Measurements from ENCODE around the gene CNTNAP2.

Gene CNTNAP2

DNA sequence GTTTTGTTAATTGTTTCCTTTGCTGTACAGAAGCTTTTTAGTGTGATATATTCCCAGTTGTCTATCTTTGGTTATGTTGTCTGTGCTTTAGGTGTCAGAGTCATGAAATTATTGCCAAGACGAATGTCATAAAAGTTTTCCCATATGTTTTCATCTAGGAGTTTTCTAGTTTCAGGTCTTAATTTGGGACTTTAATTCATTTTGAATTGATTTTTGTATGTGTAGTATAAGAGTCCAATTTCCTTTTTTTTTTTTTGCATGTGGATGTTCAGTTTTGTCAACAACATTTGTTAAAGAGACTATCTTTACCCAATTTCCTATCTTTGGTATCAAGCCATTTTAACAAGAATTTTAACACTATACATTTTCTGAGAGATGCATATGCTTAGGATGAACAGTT lies 432.2 kb downstream of the CNTNAP2 start:
- no peak for DNase-seq (ENCODE audit: extremely low read depth in 1 of 2, low read depth in 1 of 2)

DNA sequence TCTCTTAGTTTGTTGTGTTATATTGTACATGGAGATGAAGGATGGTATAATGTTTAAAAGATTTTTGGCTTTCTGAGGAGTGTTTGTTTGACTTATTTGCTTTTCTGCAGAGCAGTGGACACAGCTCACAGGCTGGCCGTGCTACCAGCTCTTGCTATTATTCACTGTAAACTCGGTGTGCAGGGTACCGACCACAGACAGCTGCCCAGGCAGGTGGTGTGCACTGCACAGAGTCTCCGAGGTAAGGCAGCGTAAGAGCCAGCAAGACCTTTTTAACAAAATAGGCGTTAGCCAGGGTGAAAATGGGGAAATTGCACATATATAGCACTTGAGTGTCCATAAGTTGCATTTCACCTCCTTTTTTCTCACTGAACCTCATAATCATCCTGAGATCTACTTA lies 438.0 kb downstream of the CNTNAP2 start:
- DNase-seq (ENCODE audit: extremely low read depth in 1 of 2, low read depth in 1 of 2) = no peak

DNA sequence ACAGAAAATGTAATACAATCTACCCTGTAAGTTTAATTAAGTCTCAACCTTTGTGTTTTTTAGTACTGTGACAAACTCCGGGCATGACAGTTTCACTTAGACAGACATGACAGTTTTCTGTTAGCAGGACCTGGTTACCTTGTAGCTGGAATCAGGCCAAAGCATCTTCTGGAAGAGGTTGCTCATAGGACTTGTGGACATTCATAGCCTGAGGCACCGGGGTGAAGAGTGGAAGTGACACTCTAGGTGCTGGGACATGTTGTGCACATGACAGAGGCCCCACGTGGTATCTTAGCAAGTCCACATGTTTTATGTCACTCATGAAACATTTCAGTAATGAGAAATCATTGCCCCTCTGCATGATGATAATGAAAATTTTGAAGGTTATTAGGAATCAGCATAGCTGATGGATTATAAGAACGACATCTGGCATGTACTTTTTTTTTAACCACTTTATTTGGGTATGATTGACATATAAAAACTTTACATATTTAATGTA lies 441.4 kb downstream of the CNTNAP2 start:
- DNase-seq (ENCODE audit: extremely low read depth in 1 of 2, low read depth in 1 of 2) = no peak

DNA sequence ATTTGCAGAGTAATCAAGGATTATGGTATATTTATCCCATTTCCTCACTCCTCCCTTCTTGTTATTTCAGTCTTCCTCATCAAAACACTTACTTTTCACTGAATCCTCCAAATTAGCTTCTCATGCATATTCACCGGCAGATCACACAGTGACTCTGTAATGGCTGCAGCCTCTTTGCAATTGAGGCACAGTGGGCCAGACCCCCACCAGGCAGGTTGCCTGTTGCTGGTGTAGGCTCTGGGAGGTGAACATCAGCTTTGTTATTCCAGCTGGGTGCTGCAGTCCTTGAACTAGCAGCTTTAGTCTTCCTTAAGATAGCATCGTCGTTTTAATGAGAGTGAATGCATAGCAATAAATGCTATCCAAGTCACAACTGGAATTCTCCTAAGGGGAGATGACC lies 449.3 kb downstream of the CNTNAP2 start:
- no peak for DNase-seq (ENCODE audit: extremely low read depth in 1 of 2, low read depth in 1 of 2)

DNA sequence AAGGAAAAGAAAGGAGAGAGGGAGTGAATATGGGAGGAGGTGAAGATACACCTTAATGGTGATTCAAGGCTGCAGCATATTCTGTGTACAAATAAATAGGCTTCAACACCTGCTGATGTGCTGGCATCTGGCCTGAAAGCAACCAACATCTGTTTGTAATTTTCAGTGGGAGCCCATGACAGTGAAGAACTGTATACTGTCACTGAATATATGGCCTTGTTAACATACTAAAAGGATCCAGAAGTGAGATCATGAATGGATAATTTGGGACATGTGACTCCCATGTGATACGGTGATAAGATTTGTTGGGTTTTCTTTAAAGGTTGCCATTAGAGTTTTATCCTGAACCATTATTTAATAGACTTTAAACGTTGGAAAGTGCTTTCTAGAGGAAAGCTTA lies 459.3 kb downstream of the CNTNAP2 start:
- DNase-seq (ENCODE audit: extremely low read depth in 1 of 2, low read depth in 1 of 2) = no peak

DNA sequence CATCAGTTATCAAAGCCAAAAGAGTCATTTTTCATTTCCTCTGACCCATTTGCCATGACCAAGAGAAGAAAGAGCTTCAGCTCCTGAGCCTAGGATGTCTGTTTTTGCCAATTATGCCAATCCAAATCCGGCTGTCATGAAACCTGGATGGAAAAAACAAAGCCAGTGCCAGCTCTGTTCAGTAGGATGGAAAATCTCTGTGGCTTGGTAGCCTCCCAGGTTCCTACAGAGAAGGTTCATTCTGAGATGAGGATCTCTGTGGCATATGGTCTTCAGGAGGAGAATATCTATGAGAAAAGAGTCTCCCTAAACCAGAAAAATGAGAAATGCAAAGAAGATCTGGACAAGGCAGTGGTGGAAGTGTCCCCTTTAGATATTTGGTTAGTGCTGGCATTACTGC lies 475.4 kb downstream of the CNTNAP2 start:
- no peak for DNase-seq (ENCODE audit: extremely low read depth in 1 of 2, low read depth in 1 of 2)

DNA sequence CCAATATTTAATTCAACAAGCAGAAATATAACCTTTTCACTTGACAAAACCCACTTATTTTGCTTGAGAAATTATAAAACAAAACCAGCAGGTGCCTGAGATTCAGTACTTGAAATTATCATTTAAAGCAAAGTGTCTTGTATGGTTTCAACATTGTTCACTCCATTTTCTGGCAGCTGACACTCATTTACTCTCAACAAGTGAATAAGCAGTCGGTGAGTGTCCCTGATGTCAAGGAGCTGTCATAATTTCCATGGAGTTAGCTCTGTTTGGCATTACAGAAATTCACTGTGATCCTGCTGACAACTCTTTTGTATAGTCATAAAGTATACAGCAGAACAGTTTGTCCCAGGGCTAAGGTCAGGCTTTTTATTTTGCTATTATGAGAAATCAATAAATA lies 490.0 kb downstream of the CNTNAP2 start:
- no peak for DNase-seq (ENCODE audit: extremely low read depth in 1 of 2, low read depth in 1 of 2)

DNA sequence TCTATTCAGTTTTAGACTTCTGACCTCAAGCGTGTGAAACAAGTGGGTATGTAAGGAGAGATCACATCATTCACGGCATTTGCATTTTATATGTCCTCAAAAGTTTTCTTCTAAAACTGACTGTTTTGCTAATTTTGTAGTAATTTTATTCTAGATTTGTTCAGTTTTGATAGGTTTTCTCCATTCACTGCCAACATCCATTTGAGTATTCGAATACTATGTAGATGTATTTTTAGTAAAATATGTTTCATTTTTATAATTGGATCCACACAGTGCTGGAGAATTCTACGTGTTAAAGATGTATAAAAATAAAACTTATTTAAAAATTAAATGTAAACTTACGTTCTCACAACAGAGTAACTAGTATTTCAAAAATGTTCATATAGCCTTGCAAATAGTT lies 503.0 kb downstream of the CNTNAP2 start:
- no peak for DNase-seq (ENCODE audit: extremely low read depth in 1 of 2, low read depth in 1 of 2)

DNA sequence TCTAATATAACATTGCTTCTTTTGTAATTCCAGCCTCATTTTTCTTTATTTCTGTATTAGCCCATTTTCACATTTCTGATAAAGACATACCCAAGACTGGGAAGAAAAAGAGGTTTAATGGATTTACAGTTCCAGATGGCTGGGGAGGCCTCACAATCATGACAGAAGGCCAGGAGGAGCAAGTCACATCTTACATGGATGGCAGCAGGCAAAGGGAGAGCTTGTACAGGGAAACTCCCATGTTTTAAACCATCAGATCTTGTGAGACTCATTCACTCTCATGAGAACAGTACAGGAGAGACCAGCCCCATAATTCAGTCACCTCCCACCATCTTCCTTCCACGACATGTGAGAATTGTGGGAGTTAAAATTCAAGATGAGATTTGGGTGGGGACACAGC lies 510.3 kb downstream of the CNTNAP2 start:
- DNase-seq (ENCODE audit: extremely low read depth in 1 of 2, low read depth in 1 of 2) = no peak

DNA sequence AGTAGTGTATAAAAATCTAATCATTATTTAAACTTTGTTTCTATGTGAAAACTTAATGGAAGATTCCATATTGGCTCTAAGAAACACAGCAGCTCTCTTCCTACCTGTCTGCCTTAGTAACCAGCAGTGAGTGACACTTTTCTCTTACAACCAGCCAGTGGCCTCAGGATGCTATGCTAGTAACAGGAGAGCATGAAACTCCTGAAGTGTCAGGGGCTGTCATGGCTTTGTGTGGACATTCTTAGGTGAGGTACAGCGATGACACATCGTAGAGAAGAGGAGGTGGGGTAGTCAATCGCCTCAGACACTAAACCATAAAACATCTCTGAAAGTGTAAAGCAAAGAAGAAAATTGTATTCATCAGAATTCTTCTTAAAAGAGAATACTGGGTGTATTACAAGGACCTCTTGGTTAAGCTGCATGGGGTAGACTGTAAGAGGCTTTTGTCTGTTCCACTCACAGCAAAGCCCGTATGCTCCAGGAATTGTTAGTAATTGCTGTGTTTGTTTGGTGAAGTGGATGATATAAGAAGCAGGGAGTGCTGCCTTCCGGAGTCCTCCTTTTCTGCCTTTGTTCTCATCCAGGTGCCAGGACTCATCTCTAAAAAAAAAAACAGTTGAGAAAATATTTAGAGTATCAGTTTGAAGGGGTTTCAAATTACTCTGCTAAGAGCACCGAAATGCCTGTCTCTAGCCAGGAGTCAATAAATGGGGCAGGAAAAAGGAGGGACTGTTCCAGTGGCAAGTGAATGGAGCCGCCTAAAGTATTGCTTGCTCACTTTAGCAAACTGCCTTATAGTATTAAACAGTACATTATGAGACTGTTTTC lies 518.8 kb downstream of the CNTNAP2 start:
- DNase-seq (ENCODE audit: extremely low read depth in 1 of 2, low read depth in 1 of 2) = no peak

DNA sequence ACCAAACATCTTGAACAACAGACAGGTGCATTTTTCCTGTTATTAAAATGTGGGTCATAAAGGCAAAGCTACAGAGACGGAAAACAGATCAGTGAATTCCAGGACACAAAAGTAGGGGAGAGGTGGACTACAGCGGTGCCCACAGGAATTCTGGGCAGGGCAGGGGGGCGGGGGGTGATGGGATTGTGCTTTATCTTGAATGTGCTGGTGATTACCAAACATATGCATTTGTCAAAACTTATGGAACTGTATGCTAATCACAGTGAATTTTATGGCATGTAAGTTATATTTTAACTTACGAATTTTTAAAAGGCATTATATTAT lies 519.4 kb downstream of the CNTNAP2 start:
- DNase-seq (ENCODE audit: extremely low read depth in 1 of 2, low read depth in 1 of 2) = no peak

DNA sequence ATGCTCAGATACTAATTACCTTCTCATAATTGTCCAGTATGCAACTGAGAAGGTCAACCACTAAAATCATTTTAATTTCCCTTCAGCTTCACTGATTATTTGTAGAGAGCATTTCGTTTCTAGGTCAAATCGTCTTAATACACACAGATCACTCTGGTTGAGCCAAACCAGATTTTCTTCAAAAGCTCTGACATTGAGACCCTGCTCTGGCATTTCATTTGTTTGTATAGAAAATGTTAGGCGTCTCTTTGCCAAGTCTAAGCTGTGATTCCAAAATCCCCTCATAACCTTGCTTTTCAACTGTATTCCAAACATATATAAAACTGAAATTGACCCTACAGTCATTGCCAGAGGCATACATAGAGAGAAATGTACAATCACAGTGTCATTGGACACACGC lies 520.0 kb downstream of the CNTNAP2 start:
- DNase-seq (ENCODE audit: extremely low read depth in 1 of 2, low read depth in 1 of 2) = no peak

DNA sequence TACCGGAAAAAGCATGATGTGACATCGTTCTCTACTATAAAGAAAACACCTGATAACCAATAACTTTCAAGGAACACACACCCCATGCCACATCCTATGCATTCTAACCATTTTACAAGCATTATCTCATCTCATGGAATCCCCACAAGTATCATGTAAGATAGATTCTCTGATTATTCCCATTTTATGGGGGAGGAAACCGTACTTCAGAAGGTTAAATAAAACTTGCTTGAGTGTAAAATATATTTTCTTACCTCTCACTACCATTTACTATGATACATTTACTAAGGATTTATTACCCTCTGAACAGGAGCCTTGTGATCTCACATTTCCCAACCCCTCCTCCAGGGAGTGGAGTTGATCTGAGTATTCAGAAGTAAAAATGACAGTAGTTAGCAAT lies 522.7 kb downstream of the CNTNAP2 start:
- DNase-seq (ENCODE audit: extremely low read depth in 1 of 2, low read depth in 1 of 2) = no peak

DNA sequence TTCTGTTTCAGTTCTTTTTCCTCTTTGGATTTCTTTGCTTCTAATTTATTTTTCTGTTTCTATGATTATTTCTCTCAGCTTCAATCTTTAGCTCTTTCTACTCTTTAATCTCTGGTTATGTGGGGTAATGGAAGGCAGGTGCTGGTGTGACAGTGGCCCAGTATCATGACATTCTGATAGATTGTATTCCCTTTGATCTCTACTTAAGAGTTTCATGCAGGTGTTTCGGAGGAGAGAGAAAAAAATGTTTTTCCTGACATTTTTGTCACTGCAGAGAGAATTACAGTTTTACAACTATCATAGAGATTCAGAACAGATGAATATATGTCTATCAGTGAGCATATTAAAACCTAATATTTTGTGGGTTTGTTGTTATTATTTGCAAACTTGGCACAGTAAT lies 524.9 kb downstream of the CNTNAP2 start:
- DNase-seq (ENCODE audit: extremely low read depth in 1 of 2, low read depth in 1 of 2) = no peak

DNA sequence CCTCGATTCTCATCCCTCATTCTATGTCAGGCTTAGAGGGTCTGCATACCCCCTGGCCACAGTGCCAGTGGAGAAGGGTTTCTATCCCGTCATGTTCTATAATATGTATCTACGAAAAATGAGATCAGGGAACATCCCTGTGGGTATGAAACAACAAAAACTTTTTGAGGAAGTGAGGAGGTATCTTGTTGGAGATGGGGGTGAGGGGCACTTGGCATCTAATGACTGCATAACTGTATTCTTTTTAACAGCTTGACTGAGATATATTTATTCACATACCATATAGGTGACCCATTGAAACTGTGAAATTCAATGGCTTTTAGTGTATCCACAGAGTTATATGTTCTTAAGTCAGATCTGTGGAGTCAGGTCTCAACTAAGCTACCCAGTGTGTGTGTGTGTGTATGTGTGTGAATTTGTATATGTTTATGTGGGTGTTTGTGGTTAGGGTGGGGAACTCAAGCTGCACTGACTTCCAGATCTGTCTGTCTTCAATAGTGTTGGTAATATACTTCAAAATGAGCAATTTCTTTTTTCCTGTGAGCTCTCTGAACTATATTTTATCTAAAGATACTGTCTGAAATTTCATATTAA lies 528.9 kb downstream of the CNTNAP2 start:
- DNase-seq (ENCODE audit: extremely low read depth in 1 of 2, low read depth in 1 of 2) = no peak

DNA sequence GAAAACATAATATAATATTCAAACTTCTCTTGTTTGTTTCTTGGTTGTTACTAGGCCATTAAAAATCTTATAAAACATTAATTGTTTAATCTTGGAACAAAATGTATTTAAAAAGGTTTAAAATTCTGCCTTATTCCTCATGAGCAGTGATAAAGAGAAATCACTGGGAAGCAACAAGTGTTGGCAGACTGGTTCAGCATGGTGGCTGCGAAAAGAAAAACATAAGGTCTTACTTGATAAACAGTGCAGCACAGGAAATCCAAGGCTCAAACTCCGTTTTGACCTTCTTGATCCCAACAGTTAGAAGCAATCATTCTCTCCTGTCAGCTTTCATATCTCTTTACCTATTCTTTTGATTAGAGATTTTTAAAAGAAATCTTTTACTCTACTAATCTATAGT lies 530.8 kb downstream of the CNTNAP2 start:
- DNase-seq (ENCODE audit: extremely low read depth in 1 of 2, low read depth in 1 of 2) = no peak

DNA sequence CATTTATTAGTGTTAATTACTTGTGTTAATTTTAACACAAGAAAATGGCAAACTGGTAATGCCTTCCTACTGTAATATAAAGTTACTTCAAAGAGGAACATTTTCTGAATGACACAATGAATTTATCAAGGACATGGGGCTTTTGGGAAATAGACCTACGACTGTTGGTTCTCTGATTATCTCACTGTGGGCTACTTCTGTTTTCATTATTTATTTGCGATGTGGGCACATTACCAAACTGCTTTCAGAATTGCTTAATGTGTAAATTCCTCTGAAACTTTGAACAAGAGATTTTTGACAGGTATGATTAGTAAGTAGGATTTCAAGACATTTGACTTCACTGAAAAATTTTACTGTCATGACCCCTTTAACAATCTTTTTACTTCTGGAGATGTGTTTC lies 535.6 kb downstream of the CNTNAP2 start:
- no peak for DNase-seq (ENCODE audit: extremely low read depth in 1 of 2, low read depth in 1 of 2)

DNA sequence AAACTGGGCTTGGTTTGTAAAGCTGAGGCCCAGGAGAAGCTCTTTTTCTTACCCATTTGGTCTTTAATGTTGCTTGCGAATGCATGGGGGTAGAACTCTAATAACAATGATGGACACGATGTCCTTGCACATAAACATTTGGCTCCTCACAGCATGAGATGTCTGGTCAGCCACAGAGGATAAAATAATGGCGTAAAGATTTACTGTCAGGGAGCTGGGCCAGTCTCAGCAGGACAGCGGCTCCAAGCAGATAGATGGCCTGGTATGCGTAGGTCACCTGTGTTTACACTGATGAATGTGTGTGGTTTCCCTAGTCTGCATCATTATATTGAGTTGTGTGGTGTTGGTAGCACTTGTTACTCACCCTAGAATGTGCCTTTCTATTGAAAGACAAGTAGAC lies 537.4 kb downstream of the CNTNAP2 start:
- no peak for DNase-seq (ENCODE audit: extremely low read depth in 1 of 2, low read depth in 1 of 2)

DNA sequence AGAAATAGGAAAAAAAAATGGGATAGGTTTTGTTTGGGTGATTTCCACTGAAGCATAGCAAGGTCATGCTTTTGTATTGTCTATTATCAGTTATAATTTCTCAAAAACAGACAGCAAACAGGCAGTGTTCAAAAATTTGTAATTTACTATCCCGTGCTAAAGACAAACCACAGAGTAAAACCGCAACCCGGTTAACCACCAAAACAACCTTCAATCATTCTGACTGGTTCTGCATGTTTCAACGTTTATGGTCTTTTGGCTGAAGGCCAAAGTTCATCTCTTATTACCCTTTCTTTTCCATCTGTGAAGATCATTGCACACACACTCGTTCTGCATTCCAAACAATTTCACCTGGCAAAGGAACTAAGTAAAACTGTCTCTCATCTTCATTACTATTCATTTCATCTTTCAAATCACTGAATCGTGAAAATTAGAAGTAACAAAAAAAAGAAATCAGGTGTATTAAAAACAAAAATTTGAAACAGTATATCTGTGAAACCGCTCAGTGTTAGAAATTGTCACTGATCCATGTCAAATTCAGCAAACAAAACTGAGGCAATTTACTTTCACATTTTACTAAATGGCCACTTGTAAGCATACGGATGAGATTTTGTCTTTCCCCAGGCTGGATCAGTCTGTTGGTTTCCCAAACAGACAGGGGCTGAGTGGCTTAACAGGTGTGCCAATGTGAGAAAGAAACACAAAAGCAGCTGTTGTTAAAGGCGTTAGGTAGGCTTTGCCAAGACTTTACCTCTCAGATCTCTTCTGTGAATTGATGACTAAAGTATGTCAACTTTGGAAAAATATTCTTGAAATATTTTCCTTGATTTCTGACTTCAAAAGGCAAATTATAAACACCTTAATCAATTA lies 539.6 kb downstream of the CNTNAP2 start:
- DNase-seq (ENCODE audit: extremely low read depth in 1 of 2, low read depth in 1 of 2) = no peak

DNA sequence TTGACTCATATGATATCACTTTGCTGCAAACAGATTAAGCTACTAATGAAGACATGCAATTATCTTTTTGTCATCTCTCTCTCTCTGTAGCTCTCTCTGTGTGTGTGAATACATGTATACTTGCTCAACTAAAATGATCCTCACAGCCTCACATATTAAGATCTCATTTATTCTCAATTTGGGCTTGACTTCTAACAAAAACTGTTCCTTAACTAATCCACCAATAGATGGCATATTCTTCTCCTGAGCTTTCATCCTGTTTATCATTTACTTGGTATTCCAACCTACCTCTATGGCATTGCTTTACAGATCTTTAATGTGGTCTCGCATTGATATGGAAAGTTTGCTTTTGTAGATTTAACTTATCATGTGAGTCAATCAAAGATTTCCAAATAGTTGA lies 540.4 kb downstream of the CNTNAP2 start:
- no peak for DNase-seq (ENCODE audit: extremely low read depth in 1 of 2, low read depth in 1 of 2)

DNA sequence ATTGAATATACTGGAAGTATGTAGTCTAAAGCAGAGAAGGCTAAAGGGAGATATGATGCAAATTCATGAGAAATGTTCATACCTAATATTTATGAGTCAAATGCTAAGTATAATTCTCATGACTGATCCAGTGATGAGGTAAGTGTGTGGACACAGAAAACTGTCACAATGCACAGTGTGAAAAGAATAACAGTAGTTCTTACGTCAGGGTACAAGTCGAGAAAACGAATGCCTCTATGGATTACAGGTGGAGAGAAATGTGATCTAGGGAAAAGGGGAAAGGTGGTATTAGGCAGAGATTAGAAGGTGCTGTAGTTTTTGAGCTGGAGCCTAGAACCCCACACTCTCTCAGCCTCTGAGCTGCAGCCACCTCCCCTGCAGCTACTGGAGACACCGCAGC lies 542.0 kb downstream of the CNTNAP2 start:
- DNase-seq (ENCODE audit: extremely low read depth in 1 of 2, low read depth in 1 of 2) = no peak

DNA sequence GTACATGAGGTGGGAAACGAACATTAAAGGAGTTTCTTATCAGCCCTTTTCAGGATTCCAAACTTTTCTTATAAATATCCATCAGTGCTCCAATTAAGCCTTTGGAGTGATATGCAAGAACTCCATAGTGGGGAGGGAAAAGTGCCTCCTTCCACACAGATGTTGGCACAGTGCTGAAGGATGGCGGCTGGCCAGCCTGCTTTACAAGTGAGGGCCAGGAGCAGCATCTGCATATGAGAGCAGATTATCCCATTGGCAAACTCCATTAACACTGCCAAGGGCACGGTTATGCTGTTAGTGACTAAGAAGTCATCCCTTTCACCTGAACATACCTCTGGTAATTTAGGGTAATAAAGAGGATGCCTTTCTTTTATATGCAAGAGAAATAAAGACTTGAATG lies 543.1 kb downstream of the CNTNAP2 start:
- no peak for DNase-seq (ENCODE audit: extremely low read depth in 1 of 2, low read depth in 1 of 2)
